Measurements from ENCODE around the gene TULP1.
"Not testable (repeated sequence)": the region's sequence is repeated elsewhere in the genome, so short reads cannot be mapped to it uniquely, and the experiment has no call there.

TULP1 gene

DNA sequence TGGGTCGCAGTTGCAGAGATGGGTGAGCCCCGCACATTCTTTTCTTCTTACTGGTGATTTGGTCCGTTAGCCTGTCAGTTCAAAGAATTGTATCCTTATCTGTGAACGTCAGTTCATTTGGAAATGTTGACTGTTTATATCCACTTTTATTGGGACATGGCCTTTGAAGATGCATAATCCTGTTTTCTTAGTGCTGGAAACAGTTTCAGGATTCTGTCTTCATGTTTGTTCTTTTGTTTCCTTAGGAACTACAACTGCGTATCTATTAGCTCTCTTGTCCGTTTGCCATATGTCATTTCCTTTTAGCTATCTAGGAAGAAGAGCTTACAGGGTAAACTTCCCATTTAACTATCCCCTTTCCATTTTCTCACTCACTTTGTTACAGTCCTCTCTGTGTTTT is 35.0 kb upstream of the TULP1 start:
- TF ChIP-seq Cebpa-rat (IDR thresholded peaks at IDR 0.05) = no peak
- Histone ChIP-seq H3K4me2 (no peak overlapping the region), H3K27ac (no peak overlapping the region)

DNA sequence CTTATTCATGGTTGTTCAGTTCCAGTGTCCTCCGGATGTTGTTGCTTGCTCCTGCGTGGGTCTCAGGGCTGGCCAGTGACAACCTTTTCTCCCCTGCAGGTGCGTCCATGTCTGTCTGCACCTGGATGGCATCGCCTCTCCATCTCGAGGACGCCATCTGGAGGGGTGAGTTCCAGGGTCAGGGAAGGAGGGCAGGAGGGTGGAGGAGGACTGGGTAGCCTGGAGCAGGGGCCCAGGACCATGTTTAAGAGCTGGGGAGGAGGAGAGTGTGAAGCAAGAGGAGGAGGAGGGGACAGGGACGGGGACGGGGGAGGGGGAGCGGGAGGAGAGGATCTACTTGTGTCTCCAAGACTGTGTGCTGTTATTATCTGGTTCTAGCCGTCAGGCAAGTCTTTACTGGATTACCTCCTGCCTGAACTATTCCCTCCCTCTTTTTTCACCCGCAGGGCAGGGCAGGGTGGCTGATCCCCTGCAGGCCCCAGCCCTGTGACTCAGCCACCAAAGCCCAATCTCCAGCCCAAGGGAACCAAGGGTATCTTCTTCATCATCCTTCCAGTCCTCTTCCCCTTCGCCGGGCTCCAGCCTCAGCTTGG is 32.2 kb upstream of the TULP1 start:
- Histone ChIP-seq H3K27ac (no peak overlapping the region), H3K36me3 (no peaks in the 10 kb centered on the region), H3K27me3 (no peaks in the 10 kb centered on the region), H3K4me3 (no peak overlapping the region), H4K20me1 (no peaks in the 10 kb centered on the region), H3K9ac (no peak overlapping the region), H3K4me2 (no peak overlapping the region), H3K9me3 (replicated peaks in 1 of 11) (peaks cover 4 to 16% (median 14%) of the 10 kb centered on the region in 11 experiments), H3K4me1 (peaks cover 0 to 6% (median 2%) of the 10 kb centered on the region in 10 experiments; a peak in 3 of 20 replicates)
- TF ChIP-seq Cebpa-rat (IDR thresholded peaks at IDR 0.05) = no peak

More for the DNA sequence above, 35.0 kb upstream of the TULP1 start:
- Histone ChIP-seq H4K20me1 (no peaks in the 10 kb centered on the region), H3K9ac (no peak overlapping the region), H3K9me3 (replicated peaks in 1 of 11) (peaks cover 18 to 31% (median 23%) of the 10 kb centered on the region in 11 experiments), H3K4me3 (no peak overlapping the region), H3K27me3 (no peaks in the 10 kb centered on the region), H3K4me1 (peaks cover 0 to 6% (median 2%) of the 10 kb centered on the region in 10 experiments; a peak in 3 of 20 replicates), H3K36me3 (no peaks in the 10 kb centered on the region)

DNA sequence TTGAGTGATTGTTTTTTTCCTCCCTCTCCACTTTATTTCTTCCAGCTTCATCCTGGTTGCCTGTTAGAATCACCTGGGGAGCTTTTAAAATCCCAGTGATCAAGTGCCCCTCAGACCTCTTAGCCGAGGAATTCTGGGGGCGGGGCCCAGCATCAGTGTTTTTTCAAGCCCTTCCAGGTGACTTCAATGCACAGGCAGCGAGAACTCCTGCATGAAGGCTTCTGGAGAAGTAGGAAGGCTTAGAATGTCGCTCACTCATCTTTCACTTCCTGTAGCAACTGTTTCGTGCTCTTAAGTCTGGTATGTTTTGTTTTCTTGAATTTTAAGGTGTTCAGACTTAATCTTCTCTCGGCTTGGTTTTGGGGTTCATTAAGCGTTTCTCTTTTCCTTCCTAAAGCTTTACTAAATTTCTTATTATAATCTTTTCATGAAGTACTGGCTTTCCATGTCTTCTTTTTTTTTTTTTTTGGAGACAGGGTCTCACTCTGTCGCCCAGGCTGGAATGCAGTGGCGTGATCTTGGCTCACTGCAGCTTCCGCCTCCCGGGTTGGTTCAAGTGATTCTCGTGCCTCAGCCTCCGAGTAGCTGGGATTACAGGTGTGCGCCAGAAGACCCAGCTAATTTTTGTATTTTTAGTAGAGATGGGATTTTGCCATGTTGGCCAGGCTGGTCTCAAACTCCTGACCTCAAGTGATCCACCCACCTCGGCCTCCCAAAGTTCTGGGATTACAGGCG is 30.9 kb upstream of the TULP1 start:
- Histone ChIP-seq H3K4me1 (peaks cover 0 to 6% (median 2%) of the 10 kb centered on the region in 10 experiments; a peak in 3 of 20 replicates), H4K20me1 (no peaks in the 10 kb centered on the region), H3K4me2 (peak overlapping the region in 1 of 11 experiments; percentile 0; a peak in 1 of 22 replicates), H3K27ac (no peak overlapping the region), H3K27me3 (no peaks in the 10 kb centered on the region), H3K9ac (no peak overlapping the region), H3K36me3 (no peaks in the 10 kb centered on the region), H3K9me3 (replicated peaks in 1 of 11) (peaks cover 0 to 13% (median 9%) of the 10 kb centered on the region in 11 experiments; a peak in 14 of 22 replicates), H3K4me3 (no peak overlapping the region)
- TF ChIP-seq Cebpa-rat (IDR thresholded peaks at IDR 0.05) = no peak

DNA sequence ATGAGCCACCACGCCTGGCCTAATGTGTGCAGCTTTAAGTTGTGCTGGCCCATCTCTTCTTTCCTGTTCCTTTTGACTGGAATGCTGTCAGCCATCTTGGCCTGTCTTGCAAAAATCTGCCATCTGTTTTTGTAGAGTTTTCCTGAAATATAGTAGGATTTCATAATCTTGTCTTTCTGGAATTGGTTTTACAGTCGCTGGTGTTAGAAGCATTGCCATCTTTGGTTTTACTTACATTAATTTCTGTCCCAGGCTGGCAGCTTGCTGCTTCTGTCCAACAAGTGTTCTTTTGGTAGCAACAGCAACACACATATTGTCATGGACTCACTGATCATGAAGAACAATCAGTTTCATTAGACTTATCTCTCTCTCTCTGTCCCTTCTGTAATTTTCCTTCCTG is 29.1 kb upstream of the TULP1 start:
- no peaks in the 10 kb centered on the region for H3K36me3 ChIP-seq
- H3K4me1 ChIP-seq = peaks cover 0 to 6% (median 2%) of the 10 kb centered on the region in 10 experiments; a peak in 3 of 20 replicates
- no peak overlapping the region for H3K27ac ChIP-seq
- H3K9me3 ChIP-seq (replicated peaks in 1 of 11) = peaks cover 0 to 13% (median 9%) of the 10 kb centered on the region in 11 experiments; a peak in 14 of 22 replicates
- TF ChIP-seq Cebpa-rat (IDR thresholded peaks at IDR 0.05) = no peak
- no peak overlapping the region for H3K4me2 ChIP-seq
- H3K9ac ChIP-seq = no peak overlapping the region
- no peak overlapping the region for H3K4me3 ChIP-seq
- no peaks in the 10 kb centered on the region for H3K27me3 ChIP-seq
- H4K20me1 ChIP-seq = no peaks in the 10 kb centered on the region

DNA sequence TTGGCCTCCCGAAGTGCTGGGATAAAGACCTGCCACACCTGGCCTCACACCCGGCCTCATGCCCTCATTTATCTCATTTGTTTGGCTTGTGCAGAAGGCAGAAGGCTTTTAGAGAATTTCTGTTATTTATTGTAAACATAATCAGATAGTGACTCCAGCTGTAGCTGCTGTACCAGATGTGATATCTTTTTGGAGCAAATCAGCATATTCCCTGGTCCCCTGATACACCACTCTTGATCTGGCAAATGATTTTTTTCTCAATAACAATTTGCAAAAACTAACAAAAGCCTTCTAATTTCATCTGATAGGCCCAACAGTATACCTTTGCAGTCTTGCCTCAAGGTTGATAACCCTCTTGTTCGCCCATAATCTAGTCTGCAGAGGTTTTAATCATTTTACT is 26.5 kb upstream of the TULP1 start:
- Histone ChIP-seq H3K4me2 (no peak overlapping the region), H4K20me1 (no peaks in the 10 kb centered on the region), H3K36me3 (no peaks in the 10 kb centered on the region), H3K9me3 (replicated peaks in 1 of 11) (peaks cover 0 to 13% (median 9%) of the 10 kb centered on the region in 11 experiments; a peak in 14 of 22 replicates), H3K4me1 (peaks cover 0 to 17% (median 4%) of the 10 kb centered on the region in 10 experiments; a peak in 15 of 20 replicates), H3K27me3 (no peaks in the 10 kb centered on the region), H3K4me3 (no peak overlapping the region), H3K9ac (no peak overlapping the region), H3K27ac (no peak overlapping the region)
- TF ChIP-seq Cebpa-rat (IDR thresholded peaks at IDR 0.05) = no peak

DNA sequence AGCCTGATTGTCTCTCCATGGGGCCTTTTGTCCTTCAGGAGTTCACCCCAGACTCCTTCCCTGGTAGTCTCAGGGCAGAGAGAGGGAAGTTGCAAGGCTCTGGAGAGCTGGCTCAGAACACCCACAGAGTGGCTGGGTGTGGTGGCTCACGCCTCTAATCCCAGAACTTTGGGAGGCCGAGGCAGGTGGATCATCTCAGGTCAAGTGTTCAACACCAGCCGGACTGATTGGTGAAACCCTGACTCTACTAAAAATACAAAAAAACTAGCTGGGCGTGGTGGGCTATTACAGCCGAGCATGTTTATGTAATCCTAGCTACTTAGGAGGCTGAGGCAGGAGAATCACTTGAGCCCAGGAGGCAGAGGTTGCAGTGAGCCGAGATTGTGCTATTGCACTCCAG is 23.2 kb upstream of the TULP1 start:
- H4K20me1 ChIP-seq, H3K9ac ChIP-seq, H3K4me3 ChIP-seq, H3K27me3 ChIP-seq, H3K27ac ChIP-seq, H3K36me3 ChIP-seq, H3K4me2 ChIP-seq: not testable (repeated sequence)
- H3K9me3 ChIP-seq (replicated peaks in 1 of 11) = peaks cover 0 to 13% (median 9%) of the 10 kb centered on the region in 11 experiments; a peak in 14 of 22 replicates
- peaks cover 0 to 18% (median 7%) of the 10 kb centered on the region in 10 experiments; a peak in 14 of 20 replicates for H3K4me1 ChIP-seq

DNA sequence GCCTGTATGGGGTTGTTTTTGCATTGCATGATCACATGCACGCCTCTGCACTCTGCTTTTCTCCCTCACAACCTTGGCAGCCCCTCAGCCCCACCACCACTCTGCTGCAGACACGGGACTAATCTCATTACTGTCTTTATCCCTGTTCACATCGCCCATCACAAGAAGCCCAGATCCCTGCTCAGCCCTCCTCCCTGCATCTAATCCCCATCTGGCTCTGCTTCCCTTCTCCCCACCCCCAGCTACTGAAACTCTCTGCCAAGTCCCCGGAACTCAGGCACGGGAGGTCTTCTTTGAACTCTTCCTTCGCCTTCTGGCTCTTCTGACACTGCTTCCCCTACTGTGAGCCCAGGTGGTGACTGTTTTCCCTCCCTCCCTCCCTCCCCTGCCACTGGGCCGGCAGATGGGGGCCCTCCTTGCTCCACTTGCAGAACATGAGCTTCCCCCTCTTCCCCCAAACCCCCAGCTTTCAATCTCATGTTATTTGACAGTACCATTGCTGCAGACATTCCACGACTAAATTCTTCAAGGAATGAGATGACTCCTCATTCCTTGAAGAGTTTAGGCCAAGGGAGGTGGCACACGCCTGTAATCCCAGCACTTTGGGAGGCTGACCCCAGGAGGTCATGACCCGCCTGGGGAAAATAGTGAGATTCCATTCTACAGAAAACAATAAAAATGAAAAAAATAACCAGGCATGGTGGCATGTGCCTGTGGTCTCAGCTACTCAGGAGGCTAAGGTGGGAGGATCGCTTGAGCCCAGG is 21.9 kb upstream of the TULP1 start:
- Histone ChIP-seq H3K27ac (no peak overlapping the region), H3K36me3 (no peaks in the 10 kb centered on the region), H3K9ac (no peak overlapping the region), H3K4me2 (peak overlapping the region in 8 of 11 experiments; percentile 35 to 56 (median 50); a peak in 15 of 22 replicates), H3K27me3 (no peaks in the 10 kb centered on the region), H3K9me3 (replicated peaks in 1 of 11) (0 out of 22 replicates have a peak, but pooled peaks cover 0 to under 1% (median 0%) of the 10 kb centered on the region in 11 experiments), H3K4me3 (no peak overlapping the region), H4K20me1 (no peaks in the 10 kb centered on the region), H3K4me1 (peaks cover 0 to 18% (median 7%) of the 10 kb centered on the region in 10 experiments; a peak in 14 of 20 replicates)
- no peak for TF ChIP-seq Cebpa-rat (IDR thresholded peaks at IDR 0.05)

DNA sequence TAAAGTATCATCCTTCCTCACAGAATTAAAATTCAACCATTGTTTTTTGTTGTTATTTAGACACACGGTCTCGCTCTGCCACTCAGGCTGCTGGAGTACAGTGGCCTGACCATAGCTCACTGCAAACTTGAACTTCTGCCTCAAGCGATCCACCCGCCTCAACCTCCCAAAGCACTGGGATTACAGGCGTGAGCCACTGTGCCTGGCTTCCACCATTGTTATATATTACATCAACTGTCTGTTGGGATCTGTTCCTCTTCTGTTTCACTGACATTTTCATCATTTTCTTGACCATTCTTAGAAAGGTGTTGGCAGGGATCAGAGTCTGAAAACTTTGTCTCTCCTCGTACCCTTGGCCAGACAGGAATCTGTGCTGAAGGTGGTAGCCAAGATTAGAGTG is 21.3 kb upstream of the TULP1 start:
- no peaks in the 10 kb centered on the region; a peak in 1 of 22 replicates for H4K20me1 ChIP-seq
- no peak overlapping the region for H3K9ac ChIP-seq
- TF ChIP-seq Cebpa-rat (IDR thresholded peaks at IDR 0.05) = no peak
- H3K4me2 ChIP-seq = peak overlapping the region in 8 of 11 experiments; percentile 35 to 56 (median 50); a peak in 14 of 22 replicates
- no peak overlapping the region for H3K27ac ChIP-seq
- no peaks in the 10 kb centered on the region for H3K9me3 ChIP-seq (replicated peaks in 1 of 11)
- no peaks in the 10 kb centered on the region for H3K36me3 ChIP-seq
- H3K4me3 ChIP-seq = no peak overlapping the region
- H3K27me3 ChIP-seq = no peaks in the 10 kb centered on the region
- H3K4me1 ChIP-seq = peaks cover 0 to 18% (median 7%) of the 10 kb centered on the region in 10 experiments; a peak in 14 of 20 replicates

DNA sequence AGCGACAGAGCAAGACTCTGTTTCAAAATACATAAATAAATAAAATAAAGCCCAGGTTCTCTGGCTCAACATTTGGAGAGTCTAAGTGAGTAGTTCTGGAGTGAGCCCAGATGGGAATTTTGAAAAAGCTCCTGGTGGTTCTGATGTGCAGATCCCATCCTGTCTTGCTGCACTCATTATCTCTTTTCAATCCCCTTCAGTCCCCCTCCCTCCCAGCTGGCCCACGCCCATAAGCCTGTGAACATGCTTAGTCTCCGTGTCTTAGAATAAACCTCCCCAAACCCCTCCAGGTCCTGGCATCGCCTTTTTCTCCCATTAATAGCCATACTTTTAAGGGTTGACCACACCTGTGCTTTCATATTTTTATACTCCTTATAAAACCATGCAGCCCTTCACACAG is 19.4 kb upstream of the TULP1 start:
- no peak overlapping the region for H3K27ac ChIP-seq
- H3K9me3 ChIP-seq (replicated peaks in 1 of 11) = no peaks in the 10 kb centered on the region
- no peaks in the 10 kb centered on the region; a peak in 1 of 22 replicates for H4K20me1 ChIP-seq
- H3K27me3 ChIP-seq = no peaks in the 10 kb centered on the region
- H3K4me3 ChIP-seq = no peak overlapping the region
- no peak overlapping the region for H3K9ac ChIP-seq
- TF ChIP-seq Cebpa-rat (IDR thresholded peaks at IDR 0.05) = no peak
- H3K4me2 ChIP-seq = no peak overlapping the region
- no peaks in the 10 kb centered on the region for H3K36me3 ChIP-seq
- H3K4me1 ChIP-seq = peaks cover 0 to 18% (median 7%) of the 10 kb centered on the region in 10 experiments; a peak in 14 of 20 replicates

Measured in BLaER1 treated with 17β-estradiol and CSF1 and Interleukin-3, amounts not matched to agents 10 nM and 100 nM (cell line).